Activated CD4-positive, alpha-beta T cell treated with anti-CD3 and anti-CD28 coated beads for 1 hour (primary cell): ENCODE results near the gene SHC3.

ENCODE experiments used
- DNase-seq: peaks from one replicate; pipeline ENCODE4 v3.0.0-alpha.2; 2020

Gene SHC3

GRCh38 chr9:89183146-89183545, 4.5 kb upstream of the SHC3 start:
- DNase-seq, result no peak

GRCh38 chr9:89182369-89182768, 3.8 kb upstream of the SHC3 start:
- no peak for DNase-seq

- no peak for DNase-seq
These were observed 1.5 kb upstream of the SHC3 start for GRCh38 chr9:89179895-89180734.

GRCh38 chr9:89179540-89179894, 899 bp upstream of the SHC3 start:
- DNase-seq, result no peak

- DNase-seq, result no peak
These were observed 367 bp upstream of the SHC3 start for GRCh38 chr9:89178830-89179539.

GRCh38 chr9:89177012-89177943, 1.3 kb downstream of the SHC3 start:
- DNase-seq, result no peak

- no peak for DNase-seq
These were observed 2.8 kb downstream of the SHC3 start for GRCh38 chr9:89175828-89176261.

- no peak for DNase-seq
These were observed 4.3 kb downstream of the SHC3 start for GRCh38 chr9:89174291-89174690.

GRCh38 chr9:89173072-89173471, 5.5 kb downstream of the SHC3 start:
- DNase-seq, result no peak

- no peak for DNase-seq
These were observed 6.2 kb downstream of the SHC3 start for GRCh38 chr9:89172398-89172797.

- DNase-seq, result no peak
These were observed 6.9 kb downstream of the SHC3 start for GRCh38 chr9:89171693-89172092.

GRCh38 chr9:89171231-89171630, 7.4 kb downstream of the SHC3 start:
- DNase-seq, result no peak

GRCh38 chr9:89168901-89169813, 9.5 kb downstream of the SHC3 start:
- no peak for DNase-seq

- no peak for DNase-seq
These were observed 10.8 kb downstream of the SHC3 start for GRCh38 chr9:89167788-89168187.

GRCh38 chr9:89166852-89167251, 11.8 kb downstream of the SHC3 start:
- no peak for DNase-seq

GRCh38 chr9:89165880-89166279, 12.7 kb downstream of the SHC3 start:
- DNase-seq, result no peak

GRCh38 chr9:89165341-89165740, 13.3 kb downstream of the SHC3 start:
- DNase-seq, result no peak

- DNase-seq, result no peak
These were observed 17.4 kb downstream of the SHC3 start for GRCh38 chr9:89161221-89161620.

GRCh38 chr9:89160806-89161205, 17.8 kb downstream of the SHC3 start:
- DNase-seq, result no peak

GRCh38 chr9:89154651-89155336, 23.8 kb downstream of the SHC3 start:
- DNase-seq, result no peak

- DNase-seq, result no peak
These were observed 24.4 kb downstream of the SHC3 start for GRCh38 chr9:89154218-89154617.
